ENCODE results near the gene CNKSR3.

CNKSR3 gene

GRCh38 chr6:154367839-154368695 lies 142.4 kb downstream of the CNKSR3 start:
- peak; percentile 34 for DNase-seq (ENCODE audit: low read depth)
- Histone ChIP-seq H3K4me3 (ENCODE audit: low read length) (no peak overlapping the region), H3K9ac (ENCODE audit: low read length) (no peak overlapping the region), H3K9me3 (ENCODE audit: control insufficient read depth, low read length) (no peaks in the 10 kb centered on the region), H3K4me1 (ENCODE audit: control insufficient read depth, insufficient read depth, low read length) (peaks cover 14% of the 10 kb centered on the region), H3K27me3 (replicated peaks; ENCODE audit: control insufficient read depth, insufficient read depth, low read length) (no peaks in the 10 kb centered on the region), H3K36me3 (ENCODE audit: control insufficient read depth, insufficient read depth, low read length, severe bottlenecking) (no peaks in the 10 kb centered on the region)

- Histone ChIP-seq H3K27me3 (replicated peaks; ENCODE audit: control insufficient read depth, insufficient read depth, low read length) (no peaks in the 10 kb centered on the region), H3K4me1 (ENCODE audit: control insufficient read depth, insufficient read depth, low read length) (peaks cover 14% of the 10 kb centered on the region), H3K9me3 (ENCODE audit: control insufficient read depth, low read length) (no peaks in the 10 kb centered on the region), H3K4me3 (ENCODE audit: low read length) (no peak overlapping the region), H3K36me3 (ENCODE audit: control insufficient read depth, insufficient read depth, low read length, severe bottlenecking) (no peaks in the 10 kb centered on the region), H3K9ac (ENCODE audit: low read length) (no peak overlapping the region)
- no peak for DNase-seq (ENCODE audit: low read depth)
These were observed 143.1 kb downstream of the CNKSR3 start for GRCh38 chr6:154367336-154367735.

- no peak overlapping the region for H3K9ac ChIP-seq (ENCODE audit: low read length)
- DNase-seq (ENCODE audit: low read depth): peak; percentile 36
- H3K4me3 ChIP-seq (ENCODE audit: low read length): no peak overlapping the region
- H3K9me3 ChIP-seq (ENCODE audit: control insufficient read depth, low read length): no peaks in the 10 kb centered on the region
- no peaks in the 10 kb centered on the region for H3K27me3 ChIP-seq (replicated peaks; ENCODE audit: control insufficient read depth, insufficient read depth, low read length)
- H3K36me3 ChIP-seq (ENCODE audit: control insufficient read depth, insufficient read depth, low read length, severe bottlenecking): no peaks in the 10 kb centered on the region
- H3K4me1 ChIP-seq (ENCODE audit: control insufficient read depth, insufficient read depth, low read length): peaks cover 12% of the 10 kb centered on the region
These were observed 146.7 kb downstream of the CNKSR3 start for GRCh38 chr6:154363821-154364220.

GRCh38 chr6:154361476-154361875 lies 149.0 kb downstream of the CNKSR3 start:
- H3K9me3 ChIP-seq (ENCODE audit: control insufficient read depth, low read length): no peaks in the 10 kb centered on the region
- H3K9ac ChIP-seq (ENCODE audit: low read length): no peak overlapping the region
- H3K4me3 ChIP-seq (ENCODE audit: low read length): no peak overlapping the region
- no peaks in the 10 kb centered on the region for H3K36me3 ChIP-seq (ENCODE audit: control insufficient read depth, insufficient read depth, low read length, severe bottlenecking)
- H3K4me1 ChIP-seq (ENCODE audit: control insufficient read depth, insufficient read depth, low read length): no peaks in the 10 kb centered on the region
- no peaks in the 10 kb centered on the region for H3K27me3 ChIP-seq (replicated peaks; ENCODE audit: control insufficient read depth, insufficient read depth, low read length)
- no peak for DNase-seq (ENCODE audit: low read depth)

GRCh38 chr6:154360476-154360875 lies 150.0 kb downstream of the CNKSR3 start:
- H3K27me3 ChIP-seq (replicated peaks; ENCODE audit: control insufficient read depth, insufficient read depth, low read length): no peaks in the 10 kb centered on the region
- no peak for DNase-seq (ENCODE audit: low read depth)
- H3K9me3 ChIP-seq (ENCODE audit: control insufficient read depth, low read length): no peaks in the 10 kb centered on the region
- no peaks in the 10 kb centered on the region for H3K4me1 ChIP-seq (ENCODE audit: control insufficient read depth, insufficient read depth, low read length)
- no peaks in the 10 kb centered on the region for H3K36me3 ChIP-seq (ENCODE audit: control insufficient read depth, insufficient read depth, low read length, severe bottlenecking)
- H3K4me3 ChIP-seq (ENCODE audit: low read length): no peak overlapping the region
- H3K9ac ChIP-seq (ENCODE audit: low read length): no peak overlapping the region

- Histone ChIP-seq H3K27me3 (replicated peaks; ENCODE audit: control insufficient read depth, insufficient read depth, low read length) (no peaks in the 10 kb centered on the region), H3K9me3 (ENCODE audit: control insufficient read depth, low read length) (no peaks in the 10 kb centered on the region), H3K4me3 (ENCODE audit: low read length) (no peak overlapping the region), H3K9ac (ENCODE audit: low read length) (no peak overlapping the region), H3K4me1 (ENCODE audit: control insufficient read depth, insufficient read depth, low read length) (no peaks in the 10 kb centered on the region), H3K36me3 (ENCODE audit: control insufficient read depth, insufficient read depth, low read length, severe bottlenecking) (no peaks in the 10 kb centered on the region)
- no peak for DNase-seq (ENCODE audit: low read depth)
These were observed 150.8 kb downstream of the CNKSR3 start for GRCh38 chr6:154359679-154360078.

GRCh38 chr6:154359161-154359574 lies 151.3 kb downstream of the CNKSR3 start:
- no peak for DNase-seq (ENCODE audit: low read depth)
- Histone ChIP-seq H3K4me3 (ENCODE audit: low read length) (no peak overlapping the region), H3K4me1 (ENCODE audit: control insufficient read depth, insufficient read depth, low read length) (no peaks in the 10 kb centered on the region), H3K9ac (ENCODE audit: low read length) (no peak overlapping the region), H3K9me3 (ENCODE audit: control insufficient read depth, low read length) (no peaks in the 10 kb centered on the region), H3K27me3 (replicated peaks; ENCODE audit: control insufficient read depth, insufficient read depth, low read length) (no peaks in the 10 kb centered on the region), H3K36me3 (ENCODE audit: control insufficient read depth, insufficient read depth, low read length, severe bottlenecking) (no peaks in the 10 kb centered on the region)

- no peaks in the 10 kb centered on the region for H3K4me1 ChIP-seq (ENCODE audit: control insufficient read depth, insufficient read depth, low read length)
- H3K27me3 ChIP-seq (replicated peaks; ENCODE audit: control insufficient read depth, insufficient read depth, low read length): no peaks in the 10 kb centered on the region
- no peak overlapping the region for H3K9ac ChIP-seq (ENCODE audit: low read length)
- H3K36me3 ChIP-seq (ENCODE audit: control insufficient read depth, insufficient read depth, low read length, severe bottlenecking): no peaks in the 10 kb centered on the region
- no peak for DNase-seq (ENCODE audit: low read depth)
- H3K9me3 ChIP-seq (ENCODE audit: control insufficient read depth, low read length): no peaks in the 10 kb centered on the region
- H3K4me3 ChIP-seq (ENCODE audit: low read length): no peak overlapping the region
These were observed 152.4 kb downstream of the CNKSR3 start for GRCh38 chr6:154358019-154358545.

- Histone ChIP-seq H3K36me3 (ENCODE audit: control insufficient read depth, insufficient read depth, low read length, severe bottlenecking) (no peaks in the 10 kb centered on the region), H3K4me1 (ENCODE audit: control insufficient read depth, insufficient read depth, low read length) (no peaks in the 10 kb centered on the region), H3K9me3 (ENCODE audit: control insufficient read depth, low read length) (no peaks in the 10 kb centered on the region), H3K9ac (ENCODE audit: low read length) (no peak within 1 kb of the TSS), H3K4me3 (ENCODE audit: low read length) (no peak within 1 kb of the TSS), H3K27me3 (replicated peaks; ENCODE audit: control insufficient read depth, insufficient read depth, low read length) (no peaks in the 10 kb centered on the region)
- DNase-seq (ENCODE audit: low read depth): no peak
These were observed 153.8 kb downstream of the CNKSR3 start, which contains the start of gene IPCEF1 for GRCh38 chr6:154356690-154357089. Gene IPCEF1 (minus strand): TSS chr6:154356803. CDS start chr6:154265947, 90,856 bp downstream.

- Histone ChIP-seq H3K36me3 (ENCODE audit: control insufficient read depth, insufficient read depth, low read length, severe bottlenecking) (no peaks in the 10 kb centered on the region), H3K4me3 (ENCODE audit: low read length) (no peak overlapping the region), H3K9ac (ENCODE audit: low read length) (no peak overlapping the region), H3K4me1 (ENCODE audit: control insufficient read depth, insufficient read depth, low read length) (no peaks in the 10 kb centered on the region), H3K9me3 (ENCODE audit: control insufficient read depth, low read length) (no peaks in the 10 kb centered on the region), H3K27me3 (replicated peaks; ENCODE audit: control insufficient read depth, insufficient read depth, low read length) (no peaks in the 10 kb centered on the region)
- DNase-seq (ENCODE audit: low read depth): no peak
These were observed 154.4 kb downstream of the CNKSR3 start for GRCh38 chr6:154356113-154356512.

- no peaks in the 10 kb centered on the region for H3K36me3 ChIP-seq (ENCODE audit: control insufficient read depth, insufficient read depth, low read length, severe bottlenecking)
- DNase-seq (ENCODE audit: low read depth): no peak
- H3K4me3 ChIP-seq (ENCODE audit: low read length): no peak overlapping the region
- peaks cover 3% of the 10 kb centered on the region for H3K4me1 ChIP-seq (ENCODE audit: control insufficient read depth, insufficient read depth, low read length)
- no peaks in the 10 kb centered on the region for H3K27me3 ChIP-seq (replicated peaks; ENCODE audit: control insufficient read depth, insufficient read depth, low read length)
- no peak overlapping the region for H3K9ac ChIP-seq (ENCODE audit: low read length)
- H3K9me3 ChIP-seq (ENCODE audit: control insufficient read depth, low read length): no peaks in the 10 kb centered on the region
These were observed 156.2 kb downstream of the CNKSR3 start for GRCh38 chr6:154354265-154354777.
